HFFc6 (cell line): Measurements from ENCODE around the gene PROK2. TPM values are rescaled to one million over a fixed set of nuclear protein-coding genes. Genes with fewer than 3 reads are reported as not detected.

Experiments used
- DNase-seq: peaks from one replicate; pipeline ENCODE4 v3.0.0-alpha.2; 2018
- H3K27ac Mint-ChIP-seq: 2 replicates; pipeline ENCODE4 v1.8.0; 2020; ENCODE audit warnings: mild to moderate bottlenecking, mixed read lengths
- H3K27me3 Mint-ChIP-seq: 2 replicates; pipeline ENCODE4 v1.8.0; 2021; ENCODE audit warnings: mild to moderate bottlenecking, moderate library complexity, mixed read lengths; ENCODE audit not compliant: insufficient read depth
- H3K36me3 Mint-ChIP-seq: 2 replicates; pipeline ENCODE4 v1.8.0; 2021; ENCODE audit warnings: low read depth, mixed read lengths
- H3K4me1 Mint-ChIP-seq: 2 replicates; pipeline ENCODE4 v1.8.0; 2020; ENCODE audit warnings: low read depth, mixed read lengths
- H3K4me3 Mint-ChIP-seq: 2 replicates; pipeline ENCODE4 v1.8.0; 2020; ENCODE audit warnings: mild to moderate bottlenecking, moderate library complexity, mixed read lengths
- H3K9me3 Mint-ChIP-seq: 2 replicates; pipeline ENCODE4 v1.8.0; 2020; ENCODE audit warnings: mild to moderate bottlenecking, mixed read lengths
- total RNA-seq, 6 experiments: library from RNA; stranded (reverse); fragmentation: NEBNext Ultra II Directional; extraction: Animal tissue kit (Norgen Biotek cat#: 25700); gene quantifications; 2 replicates in 1 of 6; 3 replicates in 5 of 6; pipeline ENCODE4 v1.2.3, GENCODE V29; 2021
- TF ChIP-seq, protein P1 (sequence below): fragments of 200-600 bp; sonication (generic); IDR thresholded peaks from 2 replicates; pipeline ENCODE4 v1.5.0; 2021; ENCODE audit warnings: antibody characterized with exemption, mild to moderate bottlenecking

The PROK2 gene
- total RNA-seq, 6 experiments from 2014 or later = not detected

DNA sequence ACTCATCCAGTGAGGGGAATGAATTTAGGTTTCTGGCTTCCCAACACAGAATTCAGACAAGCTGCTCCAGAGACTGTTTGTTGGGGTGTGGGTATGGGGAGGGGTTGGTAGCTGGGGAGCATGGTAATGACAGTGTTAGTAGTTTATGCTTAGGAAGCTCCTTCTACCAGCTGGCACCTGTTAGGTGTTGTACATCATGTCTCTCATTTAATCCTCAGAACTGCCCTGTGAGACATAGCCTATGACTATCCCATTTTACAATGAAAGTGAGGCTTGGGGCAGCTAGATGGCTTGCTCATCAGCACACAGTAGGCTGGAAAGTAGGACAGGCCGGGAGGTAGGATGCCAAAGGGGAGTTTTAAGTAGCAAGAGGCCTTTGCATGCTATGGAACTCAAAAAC lies 62.3 kb downstream of the PROK2 start:
- Mint-ChIP-seq H3K36me3 (no peaks in the 10 kb centered on the region), H3K9me3 (no peaks in the 10 kb centered on the region), H3K4me3 (no peak overlapping the region), H3K4me1 (peaks cover 7% of the 10 kb centered on the region; the same call in 1 of the 2 replicates), H3K27ac (no peak overlapping the region), H3K27me3 (peaks cover 41% of the 10 kb centered on the region)
- TF ChIP-seq, protein P1, sequence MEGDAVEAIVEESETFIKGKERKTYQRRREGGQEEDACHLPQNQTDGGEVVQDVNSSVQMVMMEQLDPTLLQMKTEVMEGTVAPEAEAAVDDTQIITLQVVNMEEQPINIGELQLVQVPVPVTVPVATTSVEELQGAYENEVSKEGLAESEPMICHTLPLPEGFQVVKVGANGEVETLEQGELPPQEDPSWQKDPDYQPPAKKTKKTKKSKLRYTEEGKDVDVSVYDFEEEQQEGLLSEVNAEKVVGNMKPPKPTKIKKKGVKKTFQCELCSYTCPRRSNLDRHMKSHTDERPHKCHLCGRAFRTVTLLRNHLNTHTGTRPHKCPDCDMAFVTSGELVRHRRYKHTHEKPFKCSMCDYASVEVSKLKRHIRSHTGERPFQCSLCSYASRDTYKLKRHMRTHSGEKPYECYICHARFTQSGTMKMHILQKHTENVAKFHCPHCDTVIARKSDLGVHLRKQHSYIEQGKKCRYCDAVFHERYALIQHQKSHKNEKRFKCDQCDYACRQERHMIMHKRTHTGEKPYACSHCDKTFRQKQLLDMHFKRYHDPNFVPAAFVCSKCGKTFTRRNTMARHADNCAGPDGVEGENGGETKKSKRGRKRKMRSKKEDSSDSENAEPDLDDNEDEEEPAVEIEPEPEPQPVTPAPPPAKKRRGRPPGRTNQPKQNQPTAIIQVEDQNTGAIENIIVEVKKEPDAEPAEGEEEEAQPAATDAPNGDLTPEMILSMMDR = no peak
- no peak for DNase-seq

Other genes with a start within 250 kb of the PROK2 start
- 10 to 100 TPM; 32.2 to 59.3 (median 52.0) TPM for gene FOXP1, start 201.4 kb downstream of the PROK2 start, total RNA-seq
- gene EIF4E3, start 59.7 kb downstream of the PROK2 start, total RNA-seq = 1 to 10 TPM in 2 of 6 experiments, under 1 TPM in 4; 0.65 to 1.1 (median 0.94) TPM
- gene GPR27, start 31.3 kb downstream of the PROK2 start, total RNA-seq = not detected